Measurements from ENCODE around the gene COL23A1. TPM values are rescaled to one million over a fixed set of nuclear protein-coding genes. Genes with fewer than 3 reads are reported as not detected.

The COL23A1 gene
- total and polyA plus RNA-seq, 2 experiments from 2014 or later, result 1.1 to 5.1 TPM

DNA sequence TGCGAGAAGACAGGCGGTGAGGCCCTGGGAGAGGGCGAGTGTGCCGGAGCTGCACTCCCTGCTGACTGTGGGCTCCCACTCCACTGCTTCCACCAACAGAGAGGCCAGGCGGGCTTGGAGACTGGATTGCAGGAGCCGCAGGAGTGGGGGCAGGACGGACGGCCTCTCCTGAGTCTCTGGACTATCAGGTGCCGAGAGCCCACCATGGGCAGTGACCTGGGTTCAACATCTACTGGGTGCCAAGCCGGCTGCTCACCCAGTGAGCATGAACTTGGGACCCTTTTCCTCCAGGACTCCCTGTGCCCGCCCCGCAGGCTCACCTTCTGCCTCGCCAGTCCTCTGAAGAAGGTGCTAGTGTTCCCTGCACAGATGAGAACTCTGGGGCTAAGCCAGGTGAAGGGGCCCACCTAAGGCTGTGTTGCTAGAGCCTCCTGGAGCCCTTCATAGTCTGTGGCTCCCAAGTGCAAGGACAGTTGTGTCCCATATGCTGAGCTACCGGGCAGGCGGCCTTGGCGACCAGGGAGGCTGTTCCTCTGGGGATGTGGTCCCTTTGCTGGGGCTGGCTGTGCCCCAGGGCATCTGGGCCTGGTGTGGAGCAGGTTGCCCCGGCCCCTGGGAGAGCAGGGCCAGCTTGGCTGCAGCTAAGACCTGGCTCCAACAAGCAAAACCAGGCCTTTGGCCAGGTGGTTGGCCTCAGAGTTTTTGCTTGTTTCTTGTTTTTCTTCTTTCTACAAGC, 279.9 kb downstream of the COL23A1 start:
- Histone ChIP-seq H3K4me1 (ENCODE audit: insufficient read depth) (peaks cover 9% of the 10 kb centered on the region), H4K20me1 (ENCODE audit: insufficient read depth, poor library complexity, severe bottlenecking) (no peaks in the 10 kb centered on the region), H3K9me3 (ENCODE audit: low read depth) (no peaks in the 10 kb centered on the region), H3K4me2 (no peak overlapping the region), H3K27ac (no peak overlapping the region), H3K79me2 (no peaks in the 10 kb centered on the region), H3K36me3 (replicated peaks; ENCODE audit: insufficient read depth, low read depth) (no peaks in the 10 kb centered on the region), H3K4me3 (no peak overlapping the region), H3K9me2 (replicated peaks; ENCODE audit: insufficient read depth) (no peaks in the 10 kb centered on the region), H3K27me3 (no peaks in the 10 kb centered on the region), H2AFZ (no peak overlapping the region)
- no peak for DNase-seq (ENCODE audit: low spot score)
- TF ChIP-seq EZH2phosphoT487 (IDR thresholded peaks at IDR 0.05; ENCODE audit: low read depth, severe bottlenecking, unreplicated experiment), result no peak
- TF ChIP-seq, protein P1, sequence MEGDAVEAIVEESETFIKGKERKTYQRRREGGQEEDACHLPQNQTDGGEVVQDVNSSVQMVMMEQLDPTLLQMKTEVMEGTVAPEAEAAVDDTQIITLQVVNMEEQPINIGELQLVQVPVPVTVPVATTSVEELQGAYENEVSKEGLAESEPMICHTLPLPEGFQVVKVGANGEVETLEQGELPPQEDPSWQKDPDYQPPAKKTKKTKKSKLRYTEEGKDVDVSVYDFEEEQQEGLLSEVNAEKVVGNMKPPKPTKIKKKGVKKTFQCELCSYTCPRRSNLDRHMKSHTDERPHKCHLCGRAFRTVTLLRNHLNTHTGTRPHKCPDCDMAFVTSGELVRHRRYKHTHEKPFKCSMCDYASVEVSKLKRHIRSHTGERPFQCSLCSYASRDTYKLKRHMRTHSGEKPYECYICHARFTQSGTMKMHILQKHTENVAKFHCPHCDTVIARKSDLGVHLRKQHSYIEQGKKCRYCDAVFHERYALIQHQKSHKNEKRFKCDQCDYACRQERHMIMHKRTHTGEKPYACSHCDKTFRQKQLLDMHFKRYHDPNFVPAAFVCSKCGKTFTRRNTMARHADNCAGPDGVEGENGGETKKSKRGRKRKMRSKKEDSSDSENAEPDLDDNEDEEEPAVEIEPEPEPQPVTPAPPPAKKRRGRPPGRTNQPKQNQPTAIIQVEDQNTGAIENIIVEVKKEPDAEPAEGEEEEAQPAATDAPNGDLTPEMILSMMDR (IDR thresholded peaks at IDR 0.05; ENCODE audit: poor library complexity), result no peak
- TF ChIP-seq EZH2 (IDR thresholded peaks at IDR 0.05; ENCODE audit: borderline replicate concordance), result no peak
- 91% methylated on average over 16 of the region's 17 CpGs for WGBS (ENCODE audit: low lambda C conversion rate, missing lambda C conversion rate)

DNA sequence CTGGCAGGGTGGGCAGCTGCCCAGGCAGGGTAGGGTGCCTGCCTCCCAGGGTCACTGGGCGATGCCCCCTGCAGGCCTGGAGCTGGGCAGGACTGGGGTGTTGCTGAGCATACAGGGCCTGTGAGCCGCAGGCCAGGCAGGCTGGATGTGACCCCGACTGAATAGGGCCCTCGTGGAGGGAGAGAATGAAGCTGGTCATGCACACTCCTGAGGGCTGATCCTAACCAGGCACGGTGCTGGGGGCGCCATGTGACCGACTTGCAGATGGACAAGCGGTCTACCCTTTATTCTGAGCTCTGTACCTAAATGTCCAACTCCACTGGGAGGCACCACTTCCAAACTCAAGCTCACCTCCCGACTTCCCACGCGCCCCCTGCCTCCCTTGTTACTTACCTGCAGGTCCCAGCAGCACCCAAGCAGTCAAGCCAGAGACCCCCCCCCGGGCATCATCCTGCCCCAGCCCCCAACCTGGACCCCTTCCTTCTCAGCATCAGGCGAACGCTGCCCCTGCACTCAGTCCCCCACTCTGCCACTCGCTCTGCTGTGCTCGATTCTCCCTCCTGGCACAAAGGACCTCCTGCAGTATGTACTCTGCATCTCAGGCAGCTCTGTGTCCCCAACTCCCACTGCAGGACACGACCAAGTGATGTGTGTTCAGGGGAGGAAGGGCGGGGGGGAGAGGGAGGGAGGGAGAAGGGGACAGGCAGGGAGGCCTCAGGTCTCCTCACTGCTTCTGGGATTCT, 280.8 kb downstream of the COL23A1 start:
- H3K4me3 ChIP-seq, result no peak overlapping the region
- 85% methylated on average over 13 of the region's 18 CpGs for WGBS (ENCODE audit: low lambda C conversion rate, missing lambda C conversion rate)
- H3K4me1 ChIP-seq (ENCODE audit: insufficient read depth), result peaks cover 9% of the 10 kb centered on the region
- no peak overlapping the region for H3K4me2 ChIP-seq
- no peaks in the 10 kb centered on the region for H3K9me2 ChIP-seq (replicated peaks; ENCODE audit: insufficient read depth)
- no peaks in the 10 kb centered on the region for H3K79me2 ChIP-seq
- H3K9me3 ChIP-seq (ENCODE audit: low read depth), result no peaks in the 10 kb centered on the region
- no peak for DNase-seq (ENCODE audit: low spot score)
- no peaks in the 10 kb centered on the region for H3K27me3 ChIP-seq
- H3K27ac ChIP-seq, result no peak overlapping the region
- H4K20me1 ChIP-seq (ENCODE audit: insufficient read depth, poor library complexity, severe bottlenecking), result no peaks in the 10 kb centered on the region
- no peaks in the 10 kb centered on the region for H3K36me3 ChIP-seq (replicated peaks; ENCODE audit: insufficient read depth, low read depth)
- no peak overlapping the region for H2AFZ ChIP-seq
- TF ChIP-seq EZH2phosphoT487 (IDR thresholded peaks at IDR 0.05; ENCODE audit: low read depth, severe bottlenecking, unreplicated experiment) (no peak), EZH2 (IDR thresholded peaks at IDR 0.05; ENCODE audit: borderline replicate concordance) (no peak)
- TF ChIP-seq, protein P1 (IDR thresholded peaks at IDR 0.05; ENCODE audit: poor library complexity), result no peak

DNA sequence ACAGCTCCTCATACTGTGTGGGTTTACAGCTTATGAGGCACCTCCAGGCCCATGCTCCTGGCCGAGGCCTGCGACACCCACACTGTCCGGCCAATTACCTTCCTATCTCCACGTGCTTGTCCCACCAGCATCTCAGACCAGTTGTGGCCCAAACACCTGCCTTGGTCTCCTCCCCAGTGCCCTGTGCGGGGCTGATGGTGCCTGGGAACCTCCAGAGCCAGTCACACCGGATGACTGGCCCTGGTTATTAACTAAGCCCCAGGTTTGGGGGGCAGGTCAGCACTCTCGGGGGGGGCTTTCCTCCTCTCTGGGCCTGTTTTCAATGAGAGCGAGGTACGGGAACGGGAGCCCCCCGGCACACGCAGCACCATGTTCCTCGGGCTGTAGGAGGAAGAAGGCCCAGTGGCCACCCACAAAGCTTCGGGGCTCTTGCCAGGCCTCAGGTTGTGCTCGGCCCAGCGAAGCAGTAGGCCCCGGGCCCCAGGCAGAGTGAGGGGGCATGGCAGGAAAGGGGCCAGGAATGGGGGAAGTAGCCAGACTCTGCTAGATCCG, 281.6 kb downstream of the COL23A1 start:
- Histone ChIP-seq H3K36me3 (replicated peaks; ENCODE audit: insufficient read depth, low read depth) (no peaks in the 10 kb centered on the region), H3K79me2 (no peaks in the 10 kb centered on the region), H2AFZ (no peak overlapping the region), H3K4me3 (no peak overlapping the region), H3K4me1 (ENCODE audit: insufficient read depth) (peaks cover 9% of the 10 kb centered on the region), H3K27me3 (no peaks in the 10 kb centered on the region), H3K9me3 (ENCODE audit: low read depth) (no peaks in the 10 kb centered on the region), H3K27ac (no peak overlapping the region), H4K20me1 (ENCODE audit: insufficient read depth, poor library complexity, severe bottlenecking) (no peaks in the 10 kb centered on the region), H3K9me2 (replicated peaks; ENCODE audit: insufficient read depth) (no peaks in the 10 kb centered on the region), H3K4me2 (no peak overlapping the region)
- WGBS (ENCODE audit: low lambda C conversion rate, missing lambda C conversion rate), result 89% methylated on average over 17 of the region's 18 CpGs
- DNase-seq (ENCODE audit: low spot score), result no peak
- TF ChIP-seq EZH2 (IDR thresholded peaks at IDR 0.05; ENCODE audit: borderline replicate concordance) (no peak), EZH2phosphoT487 (IDR thresholded peaks at IDR 0.05; ENCODE audit: low read depth, severe bottlenecking, unreplicated experiment) (no peak)
- TF ChIP-seq, protein P1 (IDR thresholded peaks at IDR 0.05; ENCODE audit: poor library complexity), result no peak

Measured in hepatocyte (in vitro differentiated cells).